ENCODE data around the gene TMEM63C.
A peak's percentile ranks its signal among the peaks of the same experiment; 100 is the strongest.

The TMEM63C gene

DNA sequence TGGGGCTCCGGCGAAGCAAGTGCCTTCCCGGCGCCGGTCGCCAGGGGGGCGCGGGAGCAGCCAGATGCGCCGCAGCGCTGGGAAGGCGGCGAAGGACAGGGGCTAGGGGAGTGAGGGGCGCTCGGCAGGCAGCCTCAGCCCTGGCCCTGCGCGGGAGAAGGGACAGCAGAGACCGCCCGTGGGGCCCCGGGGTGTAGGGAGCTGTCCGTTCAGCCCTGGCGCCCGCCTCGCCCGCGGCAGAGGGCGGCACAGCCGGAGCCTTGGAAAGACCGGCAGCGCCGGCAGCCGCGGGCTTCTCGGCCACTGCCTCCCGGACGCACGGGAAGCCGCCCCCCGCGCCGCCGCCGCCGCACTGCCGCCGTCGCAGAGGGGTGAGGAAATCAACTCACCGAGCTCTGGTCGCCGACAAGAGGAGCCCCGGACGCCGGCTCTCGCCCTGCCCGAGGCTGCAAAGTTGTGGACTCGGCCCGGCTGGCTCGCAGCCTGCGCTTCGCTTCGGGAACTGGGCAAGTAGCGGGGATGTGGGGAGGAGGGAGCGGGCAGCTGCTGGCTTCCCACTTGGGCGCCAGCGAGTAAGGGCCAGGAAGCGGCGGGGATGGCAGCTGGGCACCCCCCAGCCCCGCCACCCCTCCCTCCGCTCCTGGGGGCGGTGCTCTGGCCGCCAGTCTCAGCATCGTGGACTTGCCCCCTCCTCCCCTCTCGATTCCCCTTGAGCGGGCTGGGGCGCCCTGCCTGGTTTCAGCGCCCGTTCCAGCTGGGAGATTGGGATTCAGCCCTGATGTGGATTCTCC, 40.2 kb upstream of the TMEM63C start, which contains the start of gene ZDHHC22:
Gene ZDHHC22 (minus strand): TSS at position 578 of the 791 bp plus-strand sequence. CDS start 2,053 bp downstream, outside the sequence.
- peak; percentile 60 for DNase-seq (ENCODE audit: insufficient read length, low spot score)

DNA sequence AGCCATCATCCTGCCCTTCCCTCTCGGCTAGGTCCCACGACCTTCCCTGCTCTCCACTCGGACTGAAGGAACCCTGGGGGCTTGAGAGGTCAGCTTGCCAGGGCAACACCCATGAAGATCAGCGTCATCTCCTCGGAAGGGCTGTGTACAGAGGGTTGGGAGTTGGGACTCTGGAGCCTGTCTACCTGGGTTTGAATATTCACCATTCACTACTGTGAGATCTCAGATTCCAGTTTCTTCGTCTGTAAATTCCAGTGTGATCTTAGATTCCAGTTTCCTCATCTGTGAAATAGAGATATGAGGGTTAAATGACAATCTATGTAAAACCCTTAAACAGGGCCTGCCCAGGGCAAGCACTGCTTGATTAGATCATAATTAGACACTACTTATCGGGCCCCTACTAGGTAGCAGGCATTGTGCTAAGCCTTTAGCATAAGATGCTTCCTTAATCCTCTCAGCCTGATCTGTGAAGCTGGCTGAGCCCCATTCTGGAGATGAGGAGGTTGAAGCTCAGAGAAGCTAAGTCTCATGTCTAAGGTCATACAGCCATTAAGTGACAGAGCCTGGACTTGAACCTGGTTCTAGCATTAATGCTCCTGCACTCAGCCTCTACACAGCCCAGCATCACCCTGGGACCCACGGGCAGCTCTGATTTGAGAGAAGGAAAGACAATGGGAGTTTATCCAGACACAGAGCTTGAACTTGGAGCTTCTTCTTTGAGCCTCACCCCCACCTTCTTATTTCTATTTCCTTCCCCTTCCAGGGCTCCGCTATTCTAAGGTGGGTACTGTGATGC, 39.4 kb upstream of the TMEM63C start:
- FAIRE-seq (peak; percentile 96), DNase-seq (ENCODE audit: insufficient read length, low spot score) (peak; percentile 70)
- TF ChIP-seq, protein P1, sequence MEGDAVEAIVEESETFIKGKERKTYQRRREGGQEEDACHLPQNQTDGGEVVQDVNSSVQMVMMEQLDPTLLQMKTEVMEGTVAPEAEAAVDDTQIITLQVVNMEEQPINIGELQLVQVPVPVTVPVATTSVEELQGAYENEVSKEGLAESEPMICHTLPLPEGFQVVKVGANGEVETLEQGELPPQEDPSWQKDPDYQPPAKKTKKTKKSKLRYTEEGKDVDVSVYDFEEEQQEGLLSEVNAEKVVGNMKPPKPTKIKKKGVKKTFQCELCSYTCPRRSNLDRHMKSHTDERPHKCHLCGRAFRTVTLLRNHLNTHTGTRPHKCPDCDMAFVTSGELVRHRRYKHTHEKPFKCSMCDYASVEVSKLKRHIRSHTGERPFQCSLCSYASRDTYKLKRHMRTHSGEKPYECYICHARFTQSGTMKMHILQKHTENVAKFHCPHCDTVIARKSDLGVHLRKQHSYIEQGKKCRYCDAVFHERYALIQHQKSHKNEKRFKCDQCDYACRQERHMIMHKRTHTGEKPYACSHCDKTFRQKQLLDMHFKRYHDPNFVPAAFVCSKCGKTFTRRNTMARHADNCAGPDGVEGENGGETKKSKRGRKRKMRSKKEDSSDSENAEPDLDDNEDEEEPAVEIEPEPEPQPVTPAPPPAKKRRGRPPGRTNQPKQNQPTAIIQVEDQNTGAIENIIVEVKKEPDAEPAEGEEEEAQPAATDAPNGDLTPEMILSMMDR (IDR thresholded peaks at IDR 0.05; ENCODE audit: insufficient read depth, missing control alignments), result no peak

More for the DNA sequence above, 40.2 kb upstream of the TMEM63C start, which contains the start of gene ZDHHC22:
- FAIRE-seq, result no peak
- TF ChIP-seq, protein P1 (IDR thresholded peaks at IDR 0.05; ENCODE audit: insufficient read depth, missing control alignments), result peak; percentile 33

DNA sequence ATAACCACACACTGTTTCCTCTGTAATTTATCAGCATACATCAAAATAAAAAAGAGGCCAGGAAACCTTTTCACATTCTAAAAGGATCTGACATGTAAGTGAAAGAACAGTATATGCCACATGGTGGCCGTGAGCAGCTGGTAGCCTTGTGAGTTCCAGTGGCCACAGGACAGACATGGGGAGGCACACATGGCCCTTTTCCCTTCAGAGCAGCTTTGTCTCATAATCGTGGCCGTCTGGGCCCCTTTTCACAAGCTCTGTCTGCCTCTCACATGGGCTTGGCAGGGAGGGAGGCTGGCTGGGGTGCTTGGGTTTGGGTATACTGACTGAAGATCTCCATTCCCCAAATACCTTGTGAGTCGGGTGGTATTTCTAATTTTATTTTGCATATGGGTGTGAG, 38.5 kb upstream of the TMEM63C start:
- TF ChIP-seq, protein P1 (IDR thresholded peaks at IDR 0.05; ENCODE audit: insufficient read depth, missing control alignments), result no peak
- DNase-seq (ENCODE audit: insufficient read length, low spot score) (no peak), FAIRE-seq (no peak)

DNA sequence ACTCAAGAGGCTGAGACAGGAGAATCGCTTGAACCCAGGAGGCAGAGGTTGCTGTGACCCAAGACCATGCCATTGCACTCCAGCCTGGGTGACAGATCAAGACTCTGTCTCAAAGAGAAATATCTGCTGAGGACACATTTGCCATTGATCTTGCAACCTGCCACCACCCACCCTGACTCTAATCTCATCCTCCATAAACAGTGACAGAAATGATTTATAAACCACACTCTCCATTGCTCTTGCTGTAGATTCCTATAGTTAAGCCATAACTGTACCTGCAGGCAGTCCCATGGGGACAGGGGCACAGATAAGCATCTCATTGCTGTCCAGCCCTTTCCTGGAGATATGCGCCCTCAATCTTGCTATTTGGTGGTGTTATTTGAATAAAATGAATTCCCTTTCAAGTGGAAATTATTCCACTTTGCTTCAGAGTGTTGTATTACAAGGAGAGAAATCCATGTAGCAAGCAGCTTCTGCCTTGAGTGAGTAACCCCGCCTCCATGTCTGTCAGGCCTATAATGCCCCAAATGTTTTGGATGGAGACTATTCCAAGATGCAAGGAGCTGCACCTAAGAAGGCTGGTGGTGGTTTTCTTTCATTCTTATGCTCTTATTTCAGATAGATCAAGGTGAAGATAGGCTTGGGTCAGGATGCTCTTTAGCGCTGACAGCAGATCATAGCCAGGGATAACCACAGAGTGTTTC, 37.0 kb upstream of the TMEM63C start:
- DNase-seq (ENCODE audit: insufficient read length, low spot score) (no peak), FAIRE-seq (peak; percentile 66)
- TF ChIP-seq, protein P1 (IDR thresholded peaks at IDR 0.05; ENCODE audit: insufficient read depth, missing control alignments), result no peak

DNA sequence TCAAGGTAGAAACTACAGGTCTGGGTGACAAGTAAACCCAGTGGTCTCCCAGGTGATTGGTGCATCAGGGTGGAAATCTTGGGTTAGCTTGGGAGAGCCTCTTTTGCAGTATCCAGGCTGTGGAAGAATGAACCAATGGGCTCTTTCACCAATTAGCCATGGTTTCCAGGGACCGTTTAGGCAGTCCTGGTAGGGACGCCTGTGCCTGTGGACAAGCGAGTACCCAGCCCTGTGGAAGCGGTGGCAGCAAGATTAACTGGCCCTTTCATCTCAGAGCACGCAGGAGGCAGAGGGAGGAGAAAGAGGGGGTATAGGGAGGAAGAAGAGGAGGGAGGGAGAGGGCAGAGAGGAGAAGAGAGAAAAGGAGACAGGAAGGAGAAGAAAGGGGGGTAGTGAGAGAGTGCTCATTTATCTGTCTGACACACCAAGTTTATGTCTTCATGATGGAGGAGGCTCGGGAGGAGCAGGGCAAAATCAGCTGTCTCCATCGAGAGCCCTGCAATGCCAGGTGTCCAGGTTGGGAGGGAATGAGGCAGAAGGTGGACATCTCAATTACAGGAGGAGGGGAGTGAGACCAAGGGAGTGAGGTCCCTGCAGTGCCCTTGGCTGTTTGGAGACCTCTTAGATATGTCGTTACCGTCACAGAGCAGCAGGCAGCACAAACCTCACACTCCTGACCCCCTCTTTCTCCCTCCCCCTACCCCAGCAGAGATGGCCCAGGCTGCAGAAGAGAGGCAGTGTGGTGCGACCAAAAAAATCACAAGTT, 35.4 kb upstream of the TMEM63C start:
- DNase-seq (ENCODE audit: insufficient read length, low spot score) (no peak), FAIRE-seq (no peak)
- TF ChIP-seq, protein P1 (IDR thresholded peaks at IDR 0.05; ENCODE audit: insufficient read depth, missing control alignments), result no peak

DNA sequence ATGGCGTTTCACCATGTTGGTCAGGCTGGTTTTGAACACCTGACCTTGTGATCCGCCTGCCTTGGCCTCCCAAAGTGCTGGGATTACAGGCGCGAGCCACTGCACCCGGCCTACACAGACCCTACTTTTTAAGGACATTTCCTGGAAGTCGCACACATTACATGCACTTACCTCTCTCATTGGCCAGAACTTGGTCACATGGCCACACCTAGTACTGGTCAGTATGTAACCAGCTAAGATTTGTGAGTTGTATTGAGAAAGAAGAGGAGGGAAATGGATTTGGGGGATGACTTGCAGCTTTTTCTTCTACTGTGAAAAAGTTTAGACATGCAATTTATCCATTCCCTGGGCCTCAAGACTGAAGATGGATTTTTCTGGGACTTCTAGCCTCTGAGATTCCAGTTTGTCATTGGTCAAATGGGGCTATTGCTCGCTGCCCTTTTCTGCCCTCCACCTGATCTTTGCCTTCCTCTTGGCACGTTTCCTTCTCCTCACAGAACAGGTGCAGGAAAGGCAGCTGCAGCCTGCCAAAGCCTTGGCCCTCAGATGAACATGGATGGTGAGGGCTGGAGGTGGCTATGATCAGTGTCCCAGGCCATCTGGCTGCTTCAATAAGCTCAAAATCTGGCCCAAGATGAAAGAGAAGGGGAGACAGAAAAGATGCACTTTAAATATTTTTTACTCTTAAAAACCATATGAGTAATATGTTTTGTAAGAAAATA, 32.9 kb upstream of the TMEM63C start:
- no peak for FAIRE-seq
- TF ChIP-seq, protein P1 (IDR thresholded peaks at IDR 0.05; ENCODE audit: insufficient read depth, missing control alignments), result no peak
- no peak for DNase-seq (ENCODE audit: insufficient read length, low spot score)

Measured in D721Med (cell line).